ELF-1 (cell line): ENCODE measurements around the gene GCNT1.
A peak's percentile ranks its signal among the peaks of the same experiment; 100 is the strongest.
"Not testable (repeated sequence)": the region's sequence is repeated elsewhere in the genome, so short reads cannot be mapped to it uniquely, and the experiment has no call there.

ENCODE experiments used
- DNase-seq: peaks from one replicate; pipeline ENCODE4 v3.0.0-alpha.2; 2016; ENCODE audit warnings: low read depth, low spot score

The GCNT1 gene

DNA sequence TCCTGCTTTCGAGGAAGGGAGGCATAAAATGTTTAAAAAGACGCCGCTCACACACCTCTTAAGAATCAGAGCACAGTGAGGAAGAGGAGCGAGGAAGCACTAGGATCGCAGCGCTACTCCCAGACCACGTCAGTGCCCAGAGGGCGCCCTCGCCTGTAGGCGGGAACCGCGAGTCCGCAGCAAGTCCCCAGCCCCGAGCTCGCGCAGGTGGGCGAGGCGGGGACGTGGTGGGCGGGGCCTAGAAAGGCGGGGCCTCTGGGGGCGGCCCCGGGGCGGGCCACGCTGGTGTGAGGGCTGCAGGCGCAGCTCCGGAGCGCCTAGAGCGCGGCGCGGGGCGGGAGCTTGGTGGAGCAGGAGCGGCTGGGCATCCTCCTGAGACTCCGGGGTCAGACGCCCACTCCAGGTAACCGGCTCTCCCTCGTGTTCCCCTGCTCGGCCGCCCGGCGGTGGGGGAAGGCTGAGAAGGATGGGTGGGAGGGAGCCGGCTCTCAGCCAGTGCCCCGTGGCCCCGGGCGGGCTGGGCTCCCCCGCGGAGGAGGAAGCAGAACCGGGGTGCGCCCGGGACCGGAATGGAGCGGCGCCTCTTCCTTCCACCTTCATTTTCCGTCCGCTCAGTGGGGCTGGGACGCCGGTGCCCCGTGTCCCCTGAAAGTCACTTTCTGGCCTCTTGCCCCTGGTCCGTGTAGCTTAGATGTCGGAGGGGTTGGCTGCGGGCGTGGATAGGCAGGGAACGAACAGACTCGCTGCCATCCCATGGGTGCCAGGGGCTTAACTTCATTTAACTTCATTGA lies at the start of gene GCNT1:
Gene GCNT1, plus strand, starts transcription at position 280 of the 791 bp plus-strand sequence. CDS start 43,200 bp downstream, outside the sequence.
- DNase-seq: peak; percentile 89

DNA sequence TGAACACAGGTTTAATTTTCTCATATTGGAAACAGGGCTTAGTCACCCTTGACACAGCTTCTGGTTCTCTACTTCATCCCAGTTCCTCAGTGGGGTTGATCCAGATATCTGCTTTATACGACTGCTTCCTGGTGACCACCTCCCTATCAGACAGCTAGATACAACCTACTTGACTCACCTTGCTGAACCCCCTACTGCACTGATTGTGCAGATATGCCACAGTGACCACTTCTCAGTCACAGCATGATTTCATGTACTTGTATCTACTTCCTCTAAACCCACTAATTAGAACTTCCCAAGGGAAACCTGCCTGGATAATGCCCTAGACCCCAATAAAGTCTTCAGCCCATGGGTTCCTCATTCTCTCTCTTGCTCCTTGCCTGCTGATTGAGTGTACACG lies 46.3 kb upstream of the GCNT1 start:
- DNase-seq: no peak

DNA sequence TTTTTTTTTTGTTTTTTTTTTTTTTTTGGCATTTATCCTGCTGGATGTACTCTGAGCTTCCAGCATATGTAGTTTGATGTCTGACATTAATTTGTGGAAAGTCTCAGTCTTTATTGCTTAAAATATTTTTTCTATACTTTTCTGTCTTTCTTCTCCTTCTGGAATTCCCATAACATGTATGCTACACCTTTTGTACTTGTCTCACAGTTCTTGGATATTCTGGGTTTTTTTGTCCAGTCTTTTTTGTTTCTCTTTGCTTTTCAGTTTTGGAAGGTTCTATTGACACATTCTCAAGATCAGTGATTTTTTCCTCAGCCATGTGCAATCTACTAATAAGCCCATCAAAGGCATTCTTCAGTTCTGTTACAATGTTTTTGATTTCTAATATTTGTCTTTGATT lies 45.3 kb upstream of the GCNT1 start:
- DNase-seq: no peak

DNA sequence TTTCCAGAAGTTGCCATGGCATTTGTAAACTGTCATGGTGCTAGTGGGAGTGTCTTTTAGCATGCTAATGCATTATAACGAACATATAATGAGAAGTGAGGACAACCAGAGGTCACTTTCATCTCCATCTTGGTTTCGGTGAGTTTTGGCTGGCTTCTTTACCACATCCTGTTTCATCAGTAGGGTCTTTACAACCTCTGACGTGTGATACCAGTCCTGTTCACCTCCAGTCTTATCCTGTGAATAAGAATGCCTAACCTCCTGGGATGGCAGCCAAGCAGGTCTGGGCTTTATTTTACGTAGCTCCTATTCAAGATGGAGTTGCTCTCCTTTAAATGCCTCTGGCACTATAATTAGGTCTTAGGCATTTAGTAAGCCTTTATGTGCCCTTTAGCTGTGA lies 44.3 kb upstream of the GCNT1 start:
- DNase-seq: peak; percentile 11

DNA sequence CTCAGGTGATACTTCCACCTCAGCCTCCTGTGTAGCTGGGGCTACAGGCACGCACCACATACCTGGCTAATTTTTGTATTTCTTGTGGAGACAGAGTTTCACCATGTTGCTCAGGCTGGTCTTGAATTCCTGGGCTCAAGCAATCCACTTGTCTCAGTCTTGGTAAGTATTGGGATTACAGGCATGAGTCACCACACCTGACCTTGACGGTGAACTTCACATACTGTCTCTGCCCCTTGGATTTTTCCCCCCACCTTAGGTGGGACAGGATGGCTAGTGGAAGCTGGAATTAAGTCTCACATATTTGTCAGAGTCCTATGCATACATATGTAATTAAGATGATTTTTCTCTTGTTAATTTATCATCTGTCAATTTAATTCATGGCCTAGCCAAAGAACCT lies 43.8 kb upstream of the GCNT1 start:
- DNase-seq: no peak

DNA sequence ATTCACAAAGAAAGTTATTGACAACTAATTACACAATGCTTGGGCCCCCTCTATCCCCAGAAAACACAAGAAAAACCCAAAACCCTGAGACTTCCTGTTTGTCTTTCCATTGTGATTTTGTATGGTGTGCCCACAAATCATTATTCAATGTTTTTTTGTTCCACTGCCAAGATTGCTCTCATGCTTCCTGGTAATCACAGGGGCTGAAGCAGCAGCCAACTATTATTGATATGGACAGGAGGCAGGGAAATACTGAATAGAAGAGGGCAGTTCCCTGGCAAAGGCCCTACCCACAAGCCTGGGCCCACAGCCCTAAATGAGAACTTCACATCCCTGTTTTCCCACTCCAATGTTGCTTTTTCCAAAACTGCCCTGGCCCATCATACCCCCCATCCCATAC lies 43.3 kb upstream of the GCNT1 start:
- DNase-seq: no peak

DNA sequence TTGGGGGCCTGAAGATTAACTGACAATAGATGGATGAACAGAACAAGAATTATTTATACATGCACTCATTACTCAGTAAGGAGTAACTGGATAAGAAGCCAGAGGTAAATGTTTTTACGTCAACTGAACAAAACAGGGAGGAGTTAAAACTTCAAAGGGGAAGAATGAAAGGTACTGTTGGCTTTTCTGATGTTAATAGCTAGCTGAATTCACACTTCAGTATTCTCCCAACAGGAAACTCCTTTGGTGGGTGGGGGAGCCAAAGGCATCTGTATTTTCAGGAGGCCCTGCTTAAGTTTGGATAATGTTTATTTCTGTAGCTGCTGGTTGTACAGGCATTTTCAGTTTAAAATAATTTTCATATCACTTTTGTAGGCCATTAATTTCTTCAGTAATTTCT lies 41.6 kb upstream of the GCNT1 start:
- DNase-seq: peak; percentile 34

DNA sequence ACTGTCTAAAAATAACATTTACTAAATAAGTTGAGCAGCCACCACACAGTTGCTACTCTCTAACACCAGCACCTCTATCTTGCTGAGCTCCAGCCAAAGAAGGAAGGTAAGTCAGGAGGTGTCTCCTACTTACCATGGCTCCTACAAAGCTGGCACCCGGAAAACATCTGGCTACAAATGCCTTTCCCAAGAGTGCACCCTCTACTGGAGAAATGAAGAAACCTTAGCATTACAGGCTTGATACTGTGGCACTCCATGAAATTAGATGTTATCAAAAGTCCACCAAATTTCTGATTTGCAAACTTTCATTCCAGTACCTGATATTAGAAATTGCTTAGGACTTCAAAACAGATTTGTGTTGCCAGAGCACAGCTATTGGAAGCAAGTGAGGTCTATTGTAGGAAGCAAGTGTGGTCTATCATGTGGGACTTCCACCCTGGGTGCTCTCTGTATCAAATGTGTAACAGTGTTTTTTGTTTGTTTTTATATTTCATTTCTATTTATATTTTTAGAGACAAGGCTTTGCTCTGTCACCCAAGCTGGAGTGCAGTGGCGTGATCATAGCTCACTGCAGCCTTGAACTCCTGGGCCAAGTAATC lies 39.1 kb upstream of the GCNT1 start:
- DNase-seq: no peak

DNA sequence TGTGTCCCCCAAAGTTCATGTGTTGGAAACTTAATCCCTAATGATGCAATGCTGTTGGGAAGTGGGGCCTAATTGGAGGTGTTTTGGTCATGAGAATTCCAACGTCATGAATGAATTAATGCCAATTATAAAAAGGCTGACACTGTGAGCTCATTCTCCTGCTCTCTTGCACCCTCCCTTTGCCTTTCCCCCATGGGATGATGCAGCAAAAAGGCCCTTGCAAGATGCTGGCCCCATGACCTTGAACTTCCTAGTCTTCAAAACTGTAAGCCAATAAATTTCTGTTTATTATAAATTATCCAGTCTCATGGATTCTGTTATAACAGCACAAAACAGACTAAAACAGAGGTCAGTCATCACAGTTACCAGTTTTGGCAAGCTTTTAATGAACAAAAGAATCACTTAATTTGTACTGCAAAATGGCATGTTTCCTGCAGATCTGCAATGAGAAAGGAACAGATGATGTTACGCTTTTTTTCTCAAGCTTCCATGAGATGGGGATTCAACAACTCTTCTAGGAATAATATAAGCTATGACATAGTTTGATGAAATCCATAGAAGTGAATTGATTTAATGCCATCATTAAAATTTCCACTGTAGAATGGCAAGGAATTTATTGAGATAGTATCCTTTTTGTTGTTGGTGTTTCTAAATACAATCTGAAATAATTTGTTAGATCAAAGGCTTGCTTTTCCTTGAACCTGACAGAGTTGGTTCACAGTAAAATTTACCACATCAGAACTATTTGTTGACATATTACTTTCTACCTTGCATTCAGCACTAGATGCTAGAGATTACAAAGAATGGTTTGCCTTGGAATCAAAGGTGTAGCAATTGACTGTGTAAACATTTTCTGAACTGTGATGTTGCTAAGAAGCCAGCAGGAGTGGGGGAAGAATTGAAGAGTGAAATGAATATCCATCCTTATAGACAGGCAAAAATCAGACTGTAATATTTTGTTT lies 35.5 kb upstream of the GCNT1 start:
- DNase-seq: no peak

DNA sequence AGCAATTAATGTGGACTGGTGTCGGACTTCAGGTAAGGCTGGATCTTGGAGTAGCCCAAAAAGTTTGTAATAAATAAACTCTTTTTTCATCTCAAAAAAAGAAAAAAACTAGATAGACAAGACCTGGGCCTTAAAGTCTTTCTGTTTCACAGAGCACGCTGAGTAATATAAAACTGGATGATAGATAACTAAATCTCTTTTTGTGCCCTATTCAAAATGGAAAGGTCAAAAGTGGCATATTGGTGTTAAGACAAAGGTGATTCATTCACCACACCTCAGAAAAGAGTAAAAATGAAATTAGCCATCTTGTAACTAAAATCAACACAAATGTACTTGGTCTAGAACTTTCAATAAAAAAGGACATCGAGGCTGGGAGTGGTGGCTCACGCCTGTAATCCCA lies 34.5 kb upstream of the GCNT1 start:
- DNase-seq: no peak

DNA sequence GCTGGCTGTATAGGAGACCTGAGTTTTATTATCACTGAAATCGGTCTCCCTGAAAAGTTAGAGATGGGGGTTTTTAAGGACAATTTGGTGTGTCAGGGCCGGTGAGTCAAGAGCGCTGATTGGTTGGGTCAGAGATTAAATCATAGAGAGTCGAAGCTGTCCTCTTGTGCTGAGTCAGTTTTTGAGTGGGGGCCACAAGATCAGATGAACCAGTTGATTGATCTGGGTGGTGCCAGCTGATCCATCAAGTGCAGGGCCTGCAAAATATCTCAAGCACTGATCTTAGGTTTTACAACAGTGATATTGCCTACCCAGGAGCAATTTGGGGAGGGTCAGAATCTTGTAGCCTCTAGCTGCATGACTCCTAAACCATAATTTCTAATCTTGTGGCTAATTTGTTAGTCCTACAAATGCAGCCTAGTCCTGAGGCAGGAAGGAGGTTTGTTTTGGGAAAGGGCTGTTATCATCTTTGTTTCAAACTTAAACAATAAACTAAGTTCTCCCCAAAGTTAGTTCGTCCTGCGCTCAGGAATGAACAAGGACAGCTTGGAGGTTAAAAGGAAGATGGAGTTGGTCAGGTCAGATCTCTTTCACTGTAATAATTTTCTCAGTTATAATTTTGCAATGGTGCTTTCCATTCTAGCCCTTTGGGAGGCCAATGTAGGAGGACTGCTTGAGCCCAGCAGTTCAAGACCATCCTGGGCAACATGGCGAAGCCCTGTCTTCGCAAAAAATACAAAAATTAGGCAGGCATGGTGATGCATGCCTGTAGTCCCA lies 33.1 kb upstream of the GCNT1 start:
- no peak for DNase-seq

DNA sequence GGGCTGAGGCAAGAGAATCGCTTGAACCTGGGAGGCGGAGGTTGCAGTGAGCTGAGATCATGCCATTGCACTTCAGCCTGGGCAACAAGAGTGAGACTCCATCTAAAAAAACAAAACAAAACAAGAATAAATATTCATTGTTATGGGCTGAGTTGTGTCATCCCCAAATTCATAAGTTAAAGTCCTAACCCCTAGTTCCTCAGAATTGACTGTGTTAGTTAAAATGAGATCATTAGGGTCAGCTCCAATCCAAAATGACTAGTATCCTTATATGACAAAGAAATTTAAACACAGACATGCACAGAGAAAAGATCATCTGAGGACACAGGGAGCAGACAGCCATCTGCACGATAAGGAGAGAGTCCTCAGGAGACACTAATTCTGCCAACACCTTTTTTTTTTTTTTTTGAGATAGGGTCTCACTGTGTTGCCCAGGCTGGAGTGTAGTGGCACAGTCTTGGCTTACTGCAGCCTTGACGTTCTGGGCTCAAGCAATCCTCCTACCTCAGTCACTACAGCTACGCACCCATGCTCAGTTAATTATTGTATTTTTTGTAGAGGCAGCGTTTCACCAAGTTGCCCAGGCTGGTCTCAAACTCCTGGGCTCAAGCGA lies 32.1 kb upstream of the GCNT1 start:
- no peak for DNase-seq

DNA sequence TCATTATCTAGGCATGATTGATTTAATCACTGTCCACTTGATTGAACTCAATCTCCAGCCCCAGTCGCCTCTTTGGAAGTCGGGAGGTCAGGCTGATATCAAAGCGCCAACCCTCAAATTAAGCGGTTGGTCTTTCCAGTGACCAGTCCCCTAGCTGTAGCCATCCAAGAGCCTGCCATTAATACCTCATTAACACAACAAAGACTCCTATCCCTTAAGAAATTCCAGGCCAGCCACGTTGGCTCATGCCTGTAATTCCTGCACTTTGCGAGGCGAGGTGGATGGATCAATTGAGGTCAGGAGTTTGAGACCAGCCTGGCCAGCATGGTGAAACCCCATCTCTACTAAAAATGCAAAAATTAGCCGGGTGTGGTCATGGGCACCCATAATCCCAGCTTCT lies 27.4 kb upstream of the GCNT1 start:
- DNase-seq: peak; percentile 82

DNA sequence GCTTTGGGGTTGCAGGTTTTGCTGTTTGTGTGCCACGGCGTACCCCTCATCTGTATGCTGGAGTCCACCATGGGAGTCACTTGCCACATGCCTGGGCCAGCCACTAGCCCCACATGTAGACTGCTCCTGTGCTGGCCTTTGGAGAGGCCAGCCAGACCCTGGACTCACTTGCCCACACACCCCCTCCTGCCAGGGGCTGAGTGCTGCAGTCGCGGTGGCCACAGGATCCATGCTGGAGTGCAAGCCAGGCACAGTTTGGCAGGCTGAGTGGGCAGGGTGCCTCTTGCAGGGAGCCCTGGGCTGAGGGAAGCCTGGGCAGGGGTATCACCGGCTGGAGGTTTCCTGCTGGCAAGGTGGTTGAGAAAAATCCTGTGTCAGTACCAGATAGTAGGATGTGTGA lies 25.6 kb upstream of the GCNT1 start:
- no peak for DNase-seq

DNA sequence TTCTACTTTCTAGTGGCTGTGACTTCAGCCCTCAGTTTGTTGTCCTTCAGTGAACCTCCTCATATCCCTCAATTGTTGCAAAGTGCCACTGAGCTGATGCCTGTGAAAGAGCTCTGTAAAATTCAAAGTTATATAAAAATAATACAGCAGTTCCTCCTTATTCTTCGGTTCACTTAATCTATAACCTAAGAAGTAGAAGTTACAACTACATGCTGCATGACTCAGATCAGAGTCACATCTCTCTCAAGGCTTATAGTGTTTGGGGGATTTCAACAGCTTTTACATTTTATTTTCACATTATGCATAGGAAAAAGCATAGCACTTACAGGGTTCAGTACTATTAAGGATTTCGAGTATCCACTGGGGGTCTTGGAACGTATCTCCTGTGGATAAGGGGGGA lies 25.1 kb upstream of the GCNT1 start:
- DNase-seq: no peak

DNA sequence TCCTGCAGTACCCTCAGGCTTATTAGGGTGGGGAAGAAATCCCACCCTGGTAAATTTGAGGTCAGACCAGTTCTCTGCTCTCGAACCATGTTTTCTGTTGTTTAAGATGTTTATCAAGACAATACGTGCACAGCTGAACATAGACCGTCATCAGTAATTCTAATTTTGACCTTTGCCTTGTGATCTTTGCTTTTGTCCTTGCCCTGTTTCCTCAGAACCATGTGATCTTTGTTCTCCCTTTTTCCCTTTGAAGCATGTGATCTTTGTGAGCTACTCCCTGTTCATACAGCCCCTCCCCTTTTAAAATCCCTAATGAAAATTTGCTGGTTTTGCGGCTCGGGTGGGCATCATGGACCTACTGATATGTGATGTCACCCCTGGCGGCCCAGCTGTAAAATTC lies 24.1 kb upstream of the GCNT1 start:
- DNase-seq: not testable (repeated sequence)

DNA sequence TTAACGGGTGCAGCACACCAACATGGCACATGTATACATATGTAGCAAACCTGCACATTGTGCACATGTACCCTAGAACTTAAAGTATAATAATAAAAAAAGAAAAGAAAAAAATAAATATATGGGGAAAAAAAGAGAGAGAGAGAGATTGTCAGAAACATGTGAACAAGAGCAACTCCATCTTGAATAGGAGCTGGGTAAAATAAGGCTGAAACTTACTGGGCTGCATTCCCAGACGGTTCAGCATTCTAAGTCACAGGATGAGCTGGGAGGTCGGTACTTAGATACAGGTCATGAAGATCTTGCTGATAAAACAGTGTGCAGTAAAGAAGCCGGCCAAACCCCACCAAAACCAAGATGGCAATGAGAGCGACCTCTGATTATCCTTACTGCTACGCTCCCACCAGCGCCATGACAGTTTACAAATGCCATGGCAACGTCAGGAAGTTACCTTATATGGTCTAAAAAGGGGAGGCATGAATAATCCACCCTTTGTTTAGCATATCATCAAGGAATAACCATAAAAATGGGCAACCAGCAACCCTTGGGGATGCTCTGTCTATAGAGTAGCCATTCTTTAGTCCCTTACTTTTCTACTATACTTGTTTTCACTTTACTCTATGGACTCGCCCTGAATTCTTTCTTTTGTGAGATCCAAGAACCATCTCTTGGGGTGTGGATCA lies 21.8 kb upstream of the GCNT1 start:
- DNase-seq: not testable (repeated sequence)

DNA sequence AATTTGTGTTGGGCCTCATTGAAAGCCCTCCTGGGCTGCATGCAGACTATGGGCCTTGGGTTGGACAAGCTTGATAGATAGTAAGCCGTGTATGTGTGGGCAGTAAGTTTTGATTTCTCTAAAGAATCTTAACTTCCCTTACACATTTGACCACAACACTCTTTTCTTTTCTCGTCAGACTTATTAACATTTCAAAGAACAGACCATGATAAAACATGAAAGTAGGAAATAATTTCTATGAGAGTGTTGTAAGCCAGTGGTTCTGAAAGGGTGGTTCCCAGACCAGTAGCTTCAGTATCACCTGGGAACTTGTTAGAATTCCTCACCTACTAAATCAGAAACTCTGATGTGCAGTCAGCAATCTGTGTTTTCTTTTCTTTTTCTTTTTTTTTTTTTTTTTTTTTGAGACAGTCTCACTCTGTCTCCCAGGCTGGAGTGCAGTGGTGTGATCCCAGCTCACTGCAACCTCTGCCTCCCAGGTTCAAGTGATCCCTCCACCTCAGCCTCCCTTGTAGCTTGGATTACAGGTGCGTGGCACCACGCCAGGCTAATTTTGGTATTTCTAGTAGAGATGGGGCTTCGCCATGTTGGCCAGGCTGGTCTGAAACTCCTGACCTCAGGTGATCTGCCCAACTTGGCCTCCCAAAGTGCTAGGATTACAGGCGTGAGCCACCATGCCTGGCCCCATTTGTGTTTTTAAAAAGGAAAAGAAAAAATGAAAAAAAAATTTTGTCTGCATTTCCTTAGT lies 20.0 kb upstream of the GCNT1 start:
- no peak for DNase-seq

DNA sequence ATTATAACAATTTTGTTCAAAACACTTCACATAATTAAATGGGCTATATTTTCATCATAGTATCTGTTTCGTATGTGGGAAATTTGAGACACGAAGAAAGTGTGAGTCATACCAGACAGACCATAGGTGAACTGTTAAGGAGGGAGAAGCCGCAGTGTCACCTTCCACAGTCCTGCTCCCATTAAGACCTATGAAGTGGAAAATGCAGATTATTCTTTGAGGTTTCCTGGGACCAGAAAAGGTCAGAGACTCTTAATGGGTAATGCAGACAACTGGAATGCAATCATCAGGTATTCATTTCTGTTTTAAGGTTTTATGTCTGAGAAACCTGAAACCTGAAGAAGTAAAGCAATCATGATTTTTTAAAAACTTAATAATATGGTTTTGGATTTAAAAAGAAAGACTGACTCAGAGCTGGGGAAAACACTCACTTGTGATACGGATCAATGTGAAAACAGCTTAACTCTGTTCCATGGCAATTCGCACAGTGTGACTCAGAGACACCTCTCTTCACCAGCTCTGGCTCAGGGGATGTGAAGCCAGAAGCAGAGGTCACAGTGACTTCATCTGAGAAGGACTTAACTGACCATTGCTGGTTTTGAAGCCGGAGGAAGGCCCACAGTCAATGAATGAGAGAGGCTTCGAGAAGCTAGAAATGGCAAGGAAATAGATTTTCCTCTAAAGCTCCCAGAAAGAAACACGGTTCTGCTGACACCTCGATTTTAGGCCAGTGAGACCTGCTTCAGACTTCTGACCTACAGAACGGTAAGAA lies 17.2 kb upstream of the GCNT1 start:
- no peak for DNase-seq
